ENCODE data around the gene PRR16. TPM values are rescaled to one million over a fixed set of nuclear protein-coding genes. Genes with fewer than 3 reads are reported as not detected.
"Not testable (repeated sequence)": the region's sequence is repeated elsewhere in the genome, so short reads cannot be mapped to it uniquely, and the experiment has no call there.

Gene PRR16
- 10 to 100 TPM; 10.5 to 14.2 TPM for total RNA-seq
- 10 to 100 TPM in 1 of 2 donors, 1 to 10 TPM in 1; 6.5 to 26.8 TPM for polyA plus RNA-seq
- long read RNA-seq, donor 1, partial matches to known transcripts = 1 of 21 reads
- long read RNA-seq, donor 1, other reads (novel, unspliced or antisense) = 20 of 21 reads
- long read RNA-seq, donor 2, partial matches to known transcripts = 1 of 11 reads
- long read RNA-seq, donor 2, other reads (novel, unspliced or antisense) = 10 of 11 reads

DNA sequence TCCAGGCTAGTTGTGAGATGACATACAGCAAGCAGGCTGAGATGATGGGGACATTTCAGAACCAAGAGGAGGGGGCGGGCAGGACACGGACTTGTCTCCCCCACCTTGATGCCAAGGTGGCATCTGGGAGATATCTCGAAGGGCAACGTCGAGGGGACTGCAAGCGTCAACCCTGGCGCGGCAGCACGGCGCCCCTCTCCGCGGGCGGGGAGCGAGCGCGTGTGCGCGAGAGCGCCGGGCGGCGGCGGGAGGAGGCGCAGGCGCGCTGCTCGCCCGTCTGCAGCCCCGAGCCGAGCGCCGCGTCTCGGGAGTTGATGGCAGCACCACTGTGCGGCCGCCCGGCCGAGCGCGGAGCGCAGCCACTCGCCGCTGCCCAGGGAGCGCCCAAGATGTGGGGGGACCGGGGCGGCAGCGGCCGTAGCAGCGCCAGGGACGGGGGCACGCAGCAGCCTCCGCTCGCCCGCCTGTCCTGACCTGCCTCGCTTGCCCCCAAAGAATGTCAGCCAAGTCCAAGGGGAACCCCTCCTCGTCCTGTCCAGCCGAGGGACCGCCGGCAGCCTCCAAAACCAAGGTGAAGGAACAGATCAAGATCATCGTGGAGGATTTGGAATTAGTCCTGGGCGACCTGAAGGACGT, at the start of gene PRR16:
Gene PRR16, plus strand, starts transcription at position 310 of the 636 bp plus-strand sequence.
- Histone ChIP-seq H3K36me3 (ENCODE audit: control insufficient read depth in 1 of 2, insufficient read depth in 2 of 2, low read length in 1 of 2) (no peaks in the 10 kb centered on the region), H3K4me1 (ENCODE audit: control insufficient read depth in 1 of 2, insufficient read depth in 2 of 2, low read length in 2 of 2) (no peaks in the 10 kb centered on the region), H3K9me3 (ENCODE audit: control insufficient read depth, low read length) (no peaks in the 10 kb centered on the region), H3K27me3 (ENCODE audit: control insufficient read depth in 1 of 2, insufficient read depth in 2 of 2, low read length in 1 of 2) (no peaks in the 10 kb centered on the region), H3K4me3 (ENCODE audit: low read length in 2 of 2) (peak within 1 kb of the TSS; percentile 78 to 88), H3K27ac (ENCODE audit: low read depth in 1 of 2, low read length in 2 of 2) (peak within 1 kb of the TSS; percentile 0 to 84)
- intact Hi-C loops (cut with DNase I) = loop anchor here (5.0 to 10.0 kb wide), 3 partner anchors 157 to 999 kb away; no protein-coding TSS in a partner anchor
- ATAC-seq (ENCODE audit: low FRiP score) (peak; percentile 89), DNase-seq (peak; percentile 69 to 89)
- WGBS, 2 donors = 0% methylated on average over 44 to 62 of the region's 62 CpGs

GRCh38 chr5:120415985-120416384, 48.1 kb upstream of the PRR16 start:
- ATAC-seq (ENCODE audit: low FRiP score) (no peak), DNase-seq (no peak)
- 87 to 96% methylated on average over 1 of the region's 1 CpG for WGBS, 2 donors
- Histone ChIP-seq H3K36me3 (ENCODE audit: control insufficient read depth in 1 of 2, insufficient read depth in 2 of 2, low read length in 1 of 2) (no peaks in the 10 kb centered on the region), H3K27ac (ENCODE audit: low read depth in 1 of 2, low read length in 2 of 2) (no peak overlapping the region), H3K27me3 (ENCODE audit: control insufficient read depth in 1 of 2, insufficient read depth in 2 of 2, low read length in 1 of 2) (no peaks in the 10 kb centered on the region), H3K9me3 (ENCODE audit: control insufficient read depth, low read length) (no peaks in the 10 kb centered on the region), H3K4me1 (ENCODE audit: control insufficient read depth in 1 of 2, insufficient read depth in 2 of 2, low read length in 2 of 2) (peaks cover 0 to 3% of the 10 kb centered on the region in 2 donors), H3K4me3 (ENCODE audit: low read length in 2 of 2) (no peak overlapping the region)
- intact Hi-C loops (cut with DNase I) = no loop called here

- 14 to 21% methylated on average over 3 of the region's 3 CpGs for WGBS, 2 donors
- ATAC-seq (ENCODE audit: low FRiP score) (no peak), DNase-seq (no peak)
- no peaks in the 10 kb centered on the region for H3K27me3 ChIP-seq (ENCODE audit: control insufficient read depth in 1 of 2, insufficient read depth in 2 of 2, low read length in 1 of 2)
- no peaks in the 10 kb centered on the region for H3K36me3 ChIP-seq (ENCODE audit: control insufficient read depth in 1 of 2, insufficient read depth in 2 of 2, low read length in 1 of 2)
- intact Hi-C loops (cut with DNase I) = no loop called here
- H3K9me3 ChIP-seq (ENCODE audit: control insufficient read depth, low read length) = no peaks in the 10 kb centered on the region
- peak overlapping the region in 1 of 2 donors; percentile 40 for H3K27ac ChIP-seq (ENCODE audit: low read depth in 1 of 2, low read length in 2 of 2)
- peaks cover 0 to 3% of the 10 kb centered on the region in 2 donors for H3K4me1 ChIP-seq (ENCODE audit: control insufficient read depth in 1 of 2, insufficient read depth in 2 of 2, low read length in 2 of 2)
- H3K4me3 ChIP-seq (ENCODE audit: low read length in 2 of 2) = no peak overlapping the region
These were observed 45.0 kb upstream of the PRR16 start for GRCh38 chr5:120419127-120419526.

- intact Hi-C loops (cut with DNase I); H3K36me3 ChIP-seq (ENCODE audit: control insufficient read depth in 1 of 2, insufficient read depth in 2 of 2, low read length in 1 of 2); H3K27me3 ChIP-seq (ENCODE audit: control insufficient read depth in 1 of 2, insufficient read depth in 2 of 2, low read length in 1 of 2); H3K4me3 ChIP-seq (ENCODE audit: low read length in 2 of 2); DNase-seq; H3K4me1 ChIP-seq (ENCODE audit: control insufficient read depth in 1 of 2, insufficient read depth in 2 of 2, low read length in 2 of 2); H3K9me3 ChIP-seq (ENCODE audit: control insufficient read depth, low read length); H3K27ac ChIP-seq (ENCODE audit: low read depth in 1 of 2, low read length in 2 of 2); ATAC-seq (ENCODE audit: low FRiP score): not testable (repeated sequence)
- 94 to 96% methylated on average over 24 to 25 of the region's 25 CpGs for WGBS, 2 donors
These were observed 37.3 kb upstream of the PRR16 start for GRCh38 chr5:120426633-120427275.

DNA sequence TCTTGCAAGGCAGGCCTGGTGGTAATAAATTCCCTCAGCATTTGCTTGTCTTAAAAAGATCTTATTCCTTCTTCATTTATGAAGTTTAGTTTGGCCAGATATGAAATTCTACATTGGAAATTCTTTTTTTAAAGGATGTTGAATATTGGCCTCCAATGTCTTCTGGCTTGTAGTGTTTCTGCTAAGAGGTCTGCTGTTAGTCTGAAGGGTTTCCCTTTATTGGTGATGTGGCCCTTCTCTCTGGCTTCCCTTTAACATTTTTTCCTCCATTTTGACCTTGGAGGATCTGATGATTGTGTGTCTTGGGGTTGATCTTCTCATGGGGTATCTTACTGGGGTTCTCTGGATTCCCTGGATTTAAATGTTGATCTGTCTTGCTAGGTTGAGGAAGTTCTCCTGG, 33.5 kb upstream of the PRR16 start:
- intact Hi-C loops (cut with DNase I) = no loop called here
- DNase-seq = no peak
- H3K27me3 ChIP-seq (ENCODE audit: control insufficient read depth in 1 of 2, insufficient read depth in 2 of 2, low read length in 1 of 2) = no peaks in the 10 kb centered on the region
- H3K4me1 ChIP-seq (ENCODE audit: control insufficient read depth in 1 of 2, insufficient read depth in 2 of 2, low read length in 2 of 2) = no peaks in the 10 kb centered on the region
- H3K4me3 ChIP-seq (ENCODE audit: low read length in 2 of 2) = no peak overlapping the region
- no peak for ATAC-seq (ENCODE audit: low FRiP score)
- no peaks in the 10 kb centered on the region for H3K9me3 ChIP-seq (ENCODE audit: control insufficient read depth, low read length)
- H3K27ac ChIP-seq (ENCODE audit: low read depth in 1 of 2, low read length in 2 of 2) = no peak overlapping the region
- no peaks in the 10 kb centered on the region for H3K36me3 ChIP-seq (ENCODE audit: control insufficient read depth in 1 of 2, insufficient read depth in 2 of 2, low read length in 1 of 2)

GRCh38 chr5:120432861-120433260, 31.2 kb upstream of the PRR16 start:
- intact Hi-C loops (cut with DNase I) = no loop called here
- Histone ChIP-seq H3K4me3 (ENCODE audit: low read length in 2 of 2) (no peak overlapping the region), H3K4me1 (ENCODE audit: control insufficient read depth in 1 of 2, insufficient read depth in 2 of 2, low read length in 2 of 2) (peaks cover 0 to 8% of the 10 kb centered on the region in 2 donors), H3K36me3 (ENCODE audit: control insufficient read depth in 1 of 2, insufficient read depth in 2 of 2, low read length in 1 of 2) (no peaks in the 10 kb centered on the region), H3K27me3 (ENCODE audit: control insufficient read depth in 1 of 2, insufficient read depth in 2 of 2, low read length in 1 of 2) (no peaks in the 10 kb centered on the region), H3K27ac (ENCODE audit: low read depth in 1 of 2, low read length in 2 of 2) (no peak overlapping the region), H3K9me3 (ENCODE audit: control insufficient read depth, low read length) (no peaks in the 10 kb centered on the region)
- no peak for DNase-seq
- ATAC-seq (ENCODE audit: low FRiP score) = no peak

DNA sequence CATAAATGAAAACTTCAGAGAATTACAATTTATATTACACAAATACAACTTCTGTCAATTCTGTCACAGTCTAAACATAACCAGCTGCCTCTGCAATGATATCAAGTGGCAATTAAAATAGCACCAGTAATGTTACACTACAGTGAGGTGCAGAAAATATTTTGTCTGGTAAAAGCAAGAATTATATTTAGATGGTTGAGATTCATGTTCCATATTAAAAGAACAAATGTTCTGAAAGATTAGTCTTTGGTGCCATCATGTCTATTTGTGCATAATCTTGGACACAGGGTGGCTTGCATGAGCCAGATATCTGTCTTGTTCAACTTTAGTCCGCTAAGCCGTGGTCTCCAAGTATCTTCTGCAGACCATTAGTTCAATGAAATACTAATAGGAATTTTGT, 29.0 kb upstream of the PRR16 start:
- WGBS, 2 donors = 18 to 22% methylated on average over 2 of the region's 2 CpGs
- intact Hi-C loops (cut with DNase I) = no loop called here
- no peaks in the 10 kb centered on the region for H3K9me3 ChIP-seq (ENCODE audit: control insufficient read depth, low read length)

GRCh38 chr5:120436996-120437395, 27.1 kb upstream of the PRR16 start:
- DNase-seq (no peak), ATAC-seq (ENCODE audit: low FRiP score) (no peak)
- no peaks in the 10 kb centered on the region for H3K36me3 ChIP-seq (ENCODE audit: control insufficient read depth in 1 of 2, insufficient read depth in 2 of 2, low read length in 1 of 2)
- H3K27me3 ChIP-seq (ENCODE audit: control insufficient read depth in 1 of 2, insufficient read depth in 2 of 2, low read length in 1 of 2) = no peaks in the 10 kb centered on the region
- intact Hi-C loops (cut with DNase I) = no loop called here
- H3K4me3 ChIP-seq (ENCODE audit: low read length in 2 of 2) = no peak overlapping the region
- no peaks in the 10 kb centered on the region for H3K9me3 ChIP-seq (ENCODE audit: control insufficient read depth, low read length)
- WGBS, 2 donors = 79 to 91% methylated on average over 1 of the region's 1 CpG
- no peak overlapping the region for H3K27ac ChIP-seq (ENCODE audit: low read depth in 1 of 2, low read length in 2 of 2)
- H3K4me1 ChIP-seq (ENCODE audit: control insufficient read depth in 1 of 2, insufficient read depth in 2 of 2, low read length in 2 of 2) = peaks cover 0 to 8% of the 10 kb centered on the region in 2 donors

More for the DNA sequence above, 29.0 kb upstream of the PRR16 start:
- Histone ChIP-seq H3K27me3 (ENCODE audit: control insufficient read depth in 1 of 2, insufficient read depth in 2 of 2, low read length in 1 of 2) (no peaks in the 10 kb centered on the region), H3K27ac (ENCODE audit: low read depth in 1 of 2, low read length in 2 of 2) (no peak overlapping the region), H3K4me3 (ENCODE audit: low read length in 2 of 2) (no peak overlapping the region), H3K36me3 (ENCODE audit: control insufficient read depth in 1 of 2, insufficient read depth in 2 of 2, low read length in 1 of 2) (no peaks in the 10 kb centered on the region), H3K4me1 (ENCODE audit: control insufficient read depth in 1 of 2, insufficient read depth in 2 of 2, low read length in 2 of 2) (peaks cover 0 to 8% of the 10 kb centered on the region in 2 donors)
- ATAC-seq (ENCODE audit: low FRiP score) (no peak), DNase-seq (no peak)
